ENCODE data around the gene PRELID1. TPM values are rescaled to one million over a fixed set of nuclear protein-coding genes. Genes with fewer than 3 reads are reported as not detected.

Gene PRELID1
- total RNA-seq, 2 donors from 2014 or later: 63.3 to 91.8 TPM

DNA sequence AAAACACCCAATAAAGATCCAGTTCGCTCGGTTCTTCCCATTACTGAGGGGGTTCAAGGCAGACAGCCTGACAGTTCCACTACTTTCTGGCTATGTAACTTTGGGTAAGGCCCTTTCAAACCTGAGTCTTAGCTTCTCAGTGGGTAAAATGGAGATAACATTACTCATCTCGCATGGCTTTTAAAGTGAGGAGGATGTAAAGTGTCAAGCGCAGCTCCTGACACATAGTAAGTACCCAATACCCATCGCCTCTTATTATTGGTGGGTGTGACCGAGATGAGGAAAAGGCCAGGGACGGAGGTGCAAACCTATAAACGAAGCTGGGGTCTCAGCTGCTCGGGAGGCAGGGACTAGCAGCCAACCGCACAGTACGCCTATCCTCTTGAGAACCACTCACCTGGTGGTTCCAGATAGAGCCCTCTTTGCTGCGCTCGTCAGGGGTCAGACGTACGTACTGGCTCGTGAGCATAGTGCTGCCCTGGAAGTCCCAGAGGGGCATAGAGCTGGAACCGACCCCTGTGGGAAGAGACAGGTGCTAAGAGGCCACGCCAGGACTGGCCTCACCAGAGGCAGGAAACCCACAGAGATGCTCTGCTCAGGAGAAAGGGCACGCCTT, 47.3 kb downstream of the PRELID1 start:
- peaks cover 51% of the 10 kb centered on the region for H3K4me1 ChIP-seq
- WGBS, 2 donors: 6 to 9% methylated on average over 8 to 19 of the region's 19 CpGs
- no peaks in the 10 kb centered on the region for H3K27me3 ChIP-seq
- peak overlapping the region; percentile 83 to 96 (median 88) for H3K27ac ChIP-seq
- no peak for ATAC-seq
- H3K4me3 ChIP-seq: peak overlapping the region; percentile 77 to 96
- no peaks in the 10 kb centered on the region for H3K36me3 ChIP-seq (replicated peaks in 1 of 2; ENCODE audit: insufficient read depth in 1 of 2, low read depth in 2 of 2)
- intact Hi-C loops (cut with DNase I): no loop called here
- no peak for DNase-seq
- TF ChIP-seq, protein P1, sequence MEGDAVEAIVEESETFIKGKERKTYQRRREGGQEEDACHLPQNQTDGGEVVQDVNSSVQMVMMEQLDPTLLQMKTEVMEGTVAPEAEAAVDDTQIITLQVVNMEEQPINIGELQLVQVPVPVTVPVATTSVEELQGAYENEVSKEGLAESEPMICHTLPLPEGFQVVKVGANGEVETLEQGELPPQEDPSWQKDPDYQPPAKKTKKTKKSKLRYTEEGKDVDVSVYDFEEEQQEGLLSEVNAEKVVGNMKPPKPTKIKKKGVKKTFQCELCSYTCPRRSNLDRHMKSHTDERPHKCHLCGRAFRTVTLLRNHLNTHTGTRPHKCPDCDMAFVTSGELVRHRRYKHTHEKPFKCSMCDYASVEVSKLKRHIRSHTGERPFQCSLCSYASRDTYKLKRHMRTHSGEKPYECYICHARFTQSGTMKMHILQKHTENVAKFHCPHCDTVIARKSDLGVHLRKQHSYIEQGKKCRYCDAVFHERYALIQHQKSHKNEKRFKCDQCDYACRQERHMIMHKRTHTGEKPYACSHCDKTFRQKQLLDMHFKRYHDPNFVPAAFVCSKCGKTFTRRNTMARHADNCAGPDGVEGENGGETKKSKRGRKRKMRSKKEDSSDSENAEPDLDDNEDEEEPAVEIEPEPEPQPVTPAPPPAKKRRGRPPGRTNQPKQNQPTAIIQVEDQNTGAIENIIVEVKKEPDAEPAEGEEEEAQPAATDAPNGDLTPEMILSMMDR (IDR thresholded peaks at IDR 0.05): no peak
- no peak for TF ChIP-seq POLR2A (IDR thresholded peaks at IDR 0.05)
- no peaks in the 10 kb centered on the region for H3K9me3 ChIP-seq

DNA sequence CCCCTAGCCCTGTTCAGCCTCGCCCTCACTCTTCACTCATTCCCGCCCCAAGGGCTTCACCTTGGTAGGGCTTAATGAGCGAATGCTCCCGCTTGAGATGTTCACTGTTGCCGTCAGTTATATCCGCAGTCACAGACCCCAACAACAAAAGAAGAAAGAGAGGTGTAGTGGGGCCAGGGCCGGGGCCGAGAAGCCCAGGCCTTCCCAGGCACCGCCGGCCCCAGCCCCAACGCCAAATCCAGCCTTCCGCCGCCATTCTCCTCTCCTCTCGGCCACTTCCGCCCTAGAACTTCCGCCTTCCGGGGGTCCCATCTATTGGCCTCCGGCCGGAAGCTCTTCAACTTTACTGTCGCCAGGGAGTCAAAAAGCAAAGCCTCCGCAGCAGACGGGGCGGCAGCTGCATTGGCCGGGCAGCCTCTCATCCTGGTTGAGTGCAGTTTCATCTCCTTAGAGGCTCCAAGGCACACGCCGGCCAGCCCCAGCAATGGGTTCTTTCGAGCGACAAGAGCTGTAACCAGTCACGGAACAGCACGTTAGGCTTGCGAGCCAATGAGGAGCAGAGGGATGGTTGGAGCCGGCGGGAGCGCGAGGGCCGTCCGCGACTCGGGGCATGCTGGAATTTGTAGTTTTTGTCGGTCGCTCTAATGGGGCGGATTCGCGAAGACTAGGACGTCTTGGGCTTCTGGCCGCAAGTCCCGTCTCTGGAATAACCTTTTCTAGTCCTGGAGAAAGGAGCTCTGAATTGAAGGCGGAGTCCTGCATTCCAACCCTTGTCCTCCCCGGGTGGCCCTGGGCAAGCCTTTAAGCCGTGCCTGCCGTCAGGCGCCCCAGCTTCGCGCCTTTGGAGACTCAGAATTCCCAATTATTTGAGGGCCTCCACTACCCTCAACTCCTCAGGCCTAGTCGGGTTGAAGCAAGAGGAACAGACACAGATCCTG, 48.1 kb downstream of the PRELID1 start, which contains the start of gene LMAN2:
LMAN2 (minus strand) TSS at position 277 of the 938 bp plus-strand sequence; CDS start at position 256, 21 bp downstream.
- intact Hi-C loops (cut with DNase I): no loop called here
- H3K9me3 ChIP-seq: no peaks in the 10 kb centered on the region
- peaks cover 44% of the 10 kb centered on the region for H3K4me1 ChIP-seq
- no peaks in the 10 kb centered on the region for H3K27me3 ChIP-seq
- 7 to 9% methylated on average over 25 to 55 of the region's 55 CpGs for WGBS, 2 donors
- peak within 1 kb of the TSS; percentile 77 to 96 for H3K4me3 ChIP-seq
- DNase-seq (peak; percentile 93 to 96 (median 94)), ATAC-seq (peak; percentile 99)
- H3K36me3 ChIP-seq (replicated peaks in 1 of 2; ENCODE audit: insufficient read depth in 1 of 2, low read depth in 2 of 2): no peaks in the 10 kb centered on the region
- peak within 1 kb of the TSS; percentile 83 to 96 (median 88) for H3K27ac ChIP-seq
- TF ChIP-seq POLR2A (IDR thresholded peaks at IDR 0.05): peak; percentile 49 to 82 (median 79)
- TF ChIP-seq, protein P1 (IDR thresholded peaks at IDR 0.05): peak in 1 of 7 experiments; percentile 8

DNA sequence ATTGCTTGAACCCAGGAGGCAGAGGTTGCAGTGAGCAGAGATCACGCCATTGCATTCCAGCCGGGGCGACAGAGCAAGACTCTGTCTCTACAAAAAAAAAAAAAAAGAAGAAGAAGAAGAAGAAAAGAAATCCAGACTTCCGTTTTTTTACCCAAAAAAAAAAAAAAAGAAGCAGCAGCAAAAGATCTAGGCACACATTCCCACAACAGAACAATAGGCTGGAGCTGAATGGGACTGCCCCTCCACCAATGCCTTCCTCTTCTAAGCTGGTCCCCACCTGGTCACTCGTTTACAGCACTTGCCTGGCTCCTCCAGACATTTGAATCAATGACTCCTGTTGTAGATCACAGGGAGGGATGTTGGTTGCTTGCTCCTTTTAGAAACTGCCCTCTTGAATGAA, 49.5 kb downstream of the PRELID1 start:
- DNase-seq (no peak), ATAC-seq (no peak)
- Histone ChIP-seq H3K9me3 (no peaks in the 10 kb centered on the region), H3K4me3 (no peak overlapping the region), H3K36me3 (replicated peaks in 1 of 2; ENCODE audit: insufficient read depth in 1 of 2, low read depth in 2 of 2) (no peaks in the 10 kb centered on the region), H3K4me1 (peaks cover 31% of the 10 kb centered on the region), H3K27ac (no peak overlapping the region), H3K27me3 (no peaks in the 10 kb centered on the region)
- intact Hi-C loops (cut with DNase I): no loop called here
- TF ChIP-seq, protein P1 (IDR thresholded peaks at IDR 0.05): no peak
- WGBS, 2 donors: 74 to 77% methylated on average over 5 of the region's 5 CpGs

DNA sequence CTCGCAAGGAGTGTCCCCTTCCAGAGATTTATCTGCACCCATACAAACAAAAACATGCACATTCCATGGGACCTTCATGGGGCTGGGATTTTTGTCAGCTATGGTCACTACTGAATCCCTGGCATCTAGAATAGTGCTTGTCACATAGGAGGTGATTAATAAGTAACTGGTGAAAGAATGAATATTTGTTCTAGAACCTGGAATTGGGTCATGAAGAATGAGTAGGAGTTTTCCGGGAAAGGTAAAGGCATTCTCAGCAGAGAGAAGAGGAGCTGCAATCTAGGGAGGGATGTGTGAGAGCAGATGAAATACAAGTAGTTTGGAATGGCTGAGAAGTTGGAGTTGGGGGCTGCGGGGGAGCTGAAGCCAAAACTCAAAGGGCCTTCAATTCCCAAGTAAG, 50.7 kb downstream of the PRELID1 start:
- Histone ChIP-seq H3K27ac (no peak overlapping the region), H3K36me3 (replicated peaks in 1 of 2; ENCODE audit: insufficient read depth in 1 of 2, low read depth in 2 of 2) (no peaks in the 10 kb centered on the region), H3K27me3 (no peaks in the 10 kb centered on the region), H3K9me3 (no peaks in the 10 kb centered on the region), H3K4me3 (no peak overlapping the region), H3K4me1 (peaks cover 21% of the 10 kb centered on the region)
- ATAC-seq (no peak), DNase-seq (no peak)
- intact Hi-C loops (cut with DNase I): no loop called here
- 86 to 92% methylated on average over 3 of the region's 3 CpGs for WGBS, 2 donors
- TF ChIP-seq POLR2A (IDR thresholded peaks at IDR 0.05): no peak
- TF ChIP-seq, protein P1 (IDR thresholded peaks at IDR 0.05): no peak
